D721Med (cell line): ENCODE data around the gene GPR32.

Experiments used
- DNase-seq: peaks from one replicate; pipeline ENCODE4 v3.0.0; 2011; ENCODE audit warnings: low spot score; ENCODE audit not compliant: insufficient read length
- FAIRE-seq: peaks from 2 replicates; lab custom pipeline; 2011; peaks lifted over from hg19 to GRCh38; lab: Jason Lieb, UNC
- TF ChIP-seq, protein P1 (sequence below): IDR thresholded peaks from 2 replicates; pipeline ENCODE4 v1.5.1; 2012; ENCODE audit warnings: mild to moderate bottlenecking, control low read depth; ENCODE audit not compliant: insufficient read depth; ENCODE audit errors: missing control alignments

GPR32 gene

DNA sequence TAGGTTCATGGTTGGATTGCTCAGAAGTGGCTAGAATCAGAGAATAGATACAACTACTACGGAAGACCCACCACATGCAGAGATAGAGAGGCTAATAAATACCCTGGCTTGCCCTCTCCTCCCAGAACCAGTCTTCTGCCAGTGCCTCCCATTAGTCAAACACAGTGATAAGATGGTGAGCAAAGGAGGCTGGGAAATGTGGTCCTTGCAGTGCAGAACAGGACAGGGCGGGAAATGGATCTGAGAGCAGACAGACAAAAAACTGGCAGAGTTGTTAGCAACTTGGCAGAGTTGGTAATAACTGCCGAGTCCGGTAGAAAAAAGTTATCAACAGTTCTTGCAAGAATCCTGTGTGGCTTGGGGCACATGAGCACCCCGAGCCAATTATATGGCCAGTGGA, 44.6 kb downstream of the GPR32 start:
- FAIRE-seq (no peak), DNase-seq (no peak)
- TF ChIP-seq, protein P1, sequence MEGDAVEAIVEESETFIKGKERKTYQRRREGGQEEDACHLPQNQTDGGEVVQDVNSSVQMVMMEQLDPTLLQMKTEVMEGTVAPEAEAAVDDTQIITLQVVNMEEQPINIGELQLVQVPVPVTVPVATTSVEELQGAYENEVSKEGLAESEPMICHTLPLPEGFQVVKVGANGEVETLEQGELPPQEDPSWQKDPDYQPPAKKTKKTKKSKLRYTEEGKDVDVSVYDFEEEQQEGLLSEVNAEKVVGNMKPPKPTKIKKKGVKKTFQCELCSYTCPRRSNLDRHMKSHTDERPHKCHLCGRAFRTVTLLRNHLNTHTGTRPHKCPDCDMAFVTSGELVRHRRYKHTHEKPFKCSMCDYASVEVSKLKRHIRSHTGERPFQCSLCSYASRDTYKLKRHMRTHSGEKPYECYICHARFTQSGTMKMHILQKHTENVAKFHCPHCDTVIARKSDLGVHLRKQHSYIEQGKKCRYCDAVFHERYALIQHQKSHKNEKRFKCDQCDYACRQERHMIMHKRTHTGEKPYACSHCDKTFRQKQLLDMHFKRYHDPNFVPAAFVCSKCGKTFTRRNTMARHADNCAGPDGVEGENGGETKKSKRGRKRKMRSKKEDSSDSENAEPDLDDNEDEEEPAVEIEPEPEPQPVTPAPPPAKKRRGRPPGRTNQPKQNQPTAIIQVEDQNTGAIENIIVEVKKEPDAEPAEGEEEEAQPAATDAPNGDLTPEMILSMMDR: no peak

GRCh38 chr19:50815439-50815838, 45.2 kb downstream of the GPR32 start:
- TF ChIP-seq, protein P1: no peak
- DNase-seq: no peak
- FAIRE-seq: no peak

- FAIRE-seq: no peak
- TF ChIP-seq, protein P1: no peak
- DNase-seq: no peak
These were observed 47.9 kb downstream of the GPR32 start for GRCh38 chr19:50817941-50818858.

DNA sequence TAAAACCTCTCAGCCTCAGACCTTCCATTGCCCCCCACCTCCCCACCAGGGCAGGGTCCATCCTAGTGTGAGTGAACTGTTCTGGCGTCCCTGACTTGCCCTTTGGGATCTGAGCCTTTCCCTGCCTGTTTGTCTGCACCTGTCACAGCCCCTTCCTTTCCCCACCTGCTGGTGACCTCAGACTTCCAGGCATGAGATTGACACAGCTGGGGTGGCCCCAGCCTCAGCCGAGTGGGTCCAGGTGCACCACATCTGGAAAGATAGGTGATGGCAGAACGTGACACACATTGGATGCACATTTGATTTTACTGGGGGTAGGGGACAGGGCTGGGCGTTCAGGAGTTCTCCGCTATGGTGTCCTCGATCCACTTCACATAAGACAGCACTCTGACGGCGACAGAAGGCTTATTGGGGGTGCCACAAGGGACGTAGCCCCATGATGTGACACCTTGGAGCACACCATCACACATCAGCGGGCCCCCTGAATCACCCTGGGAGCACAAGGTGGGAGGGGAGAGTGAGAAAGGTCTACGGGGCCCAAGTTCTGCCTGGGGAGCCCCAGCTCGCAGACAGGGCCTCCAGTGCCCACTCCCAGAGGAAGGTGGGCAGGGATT, 48.7 kb downstream of the GPR32 start:
- no peak for FAIRE-seq

DNA sequence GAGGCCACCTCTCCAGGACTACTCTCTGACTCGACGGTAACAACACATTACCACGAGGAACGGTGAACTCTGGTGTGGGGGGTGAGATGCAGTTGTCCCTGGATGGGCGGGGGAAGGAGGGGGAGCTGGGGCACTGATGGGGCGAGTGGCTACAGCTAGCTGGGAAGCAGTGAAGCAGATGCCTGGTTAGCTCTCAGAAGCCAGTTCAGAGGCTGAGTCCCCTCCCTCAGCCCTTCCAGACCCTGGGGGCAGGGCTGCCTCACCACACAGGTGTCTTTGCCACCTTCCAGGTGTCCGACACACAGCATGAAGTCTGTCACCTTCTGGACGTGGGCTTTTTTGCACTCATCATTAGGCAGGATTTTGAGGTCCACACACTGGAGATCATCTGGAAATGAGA, 49.4 kb downstream of the GPR32 start:
- DNase-seq: no peak
- TF ChIP-seq, protein P1: no peak
- FAIRE-seq: no peak

More for the DNA sequence above, 48.7 kb downstream of the GPR32 start:
- no peak for DNase-seq
- TF ChIP-seq, protein P1: no peak

DNA sequence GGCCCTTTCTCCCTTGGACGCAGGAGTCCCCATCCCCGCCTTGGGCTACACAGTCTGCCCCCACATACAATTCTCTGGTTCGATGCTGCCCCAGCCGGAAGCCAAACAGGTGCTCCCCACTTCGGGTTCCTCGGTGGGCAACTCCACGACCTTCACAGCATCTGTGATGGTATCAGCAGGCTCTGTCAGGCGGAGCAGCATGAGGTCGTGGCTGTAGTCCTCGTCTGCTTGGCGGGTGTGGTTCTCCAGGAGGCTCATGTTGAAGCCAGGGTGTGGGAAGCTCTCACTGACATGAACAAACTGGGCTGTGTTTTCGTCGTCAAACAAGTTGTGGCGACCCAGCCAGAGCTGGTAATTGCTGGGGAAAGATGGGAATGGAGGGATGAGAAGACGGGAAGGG, 49.8 kb downstream of the GPR32 start:
- TF ChIP-seq, protein P1: no peak
- no peak for DNase-seq
- no peak for FAIRE-seq
